ENCODE data around the gene STIMATE.

- TF ChIP-seq CTCF (IDR thresholded peaks at IDR 0.05 in 8 of 11, conservative IDR thresholded peaks at IDR 0.05 in 3 of 11) = no peak
- peak in 1 of 3 donors; percentile 28 for TF ChIP-seq POLR2AphosphoS5 (IDR thresholded peaks at IDR 0.05)
- no peak for TF ChIP-seq POLR2A (IDR thresholded peaks at IDR 0.05)
Measured at GRCh38 chr3:52800079-52800478, 97.3 kb downstream of the STIMATE start.

All from spleen (tissue), 7 donors.